Gastrocnemius medialis (tissue), 4 donors: ENCODE measurements around the gene KHDRBS2. TPM values are rescaled to one million over a fixed set of nuclear protein-coding genes. Genes with fewer than 3 reads are reported as not detected.

Experiments used
- ATAC-seq, 2 donors: fragments of 150-250 bp; one replicate each; pipeline ENCODE4 v1.9.1; 2016
- DNase-seq, 2 donors: peaks; one replicate each; pipeline ENCODE4 v3.0.0-alpha.2; 2019
- H3K27ac ChIP-seq, 4 donors: fragments of 200-600 bp; sonication (generic); 1 replicate in 1 of 4; 2 replicates in 3 of 4; pipeline ENCODE4 v1.5.1; 2016 to 2018; ENCODE audit warnings: mild to moderate bottlenecking in 2 of 4, moderate library complexity in 1 of 4
- H3K27me3 ChIP-seq, 3 donors: fragments of 200-600 bp; sonication (generic) in 2 of 3; 1 replicate in 1 of 3; 2 replicates in 2 of 3; pipeline versions ENCODE4 v1.5.1 to v1.6.0; 2016 to 2019; ENCODE audit warnings: mild to moderate bottlenecking in 1 of 3, moderate library complexity in 1 of 3
- H3K36me3 ChIP-seq, 2 donors: fragments of 200-600 bp; sonication (generic) in 1 of 2; one replicate each; pipeline ENCODE4 v1.5.1; 2017 to 2018
- H3K4me1 ChIP-seq, 2 donors: fragments of 200-600 bp; sonication (generic) in 1 of 2; one replicate each; pipeline ENCODE4 v1.5.1; 2016 to 2017; ENCODE audit warnings: mild to moderate bottlenecking in 2 of 2
- H3K4me3 ChIP-seq, 4 donors: fragments of 200-600 bp; sonication (generic) in 3 of 4; 1 replicate in 1 of 4; 2 replicates in 3 of 4; pipeline ENCODE4 v1.5.1; 2016 to 2019; ENCODE audit warnings: mild to moderate bottlenecking in 2 of 4
- H3K9me3 ChIP-seq, 3 donors: fragments of 200-600 bp; sonication (generic) in 2 of 3; 1 replicate in 1 of 3; 2 replicates in 2 of 3; pipeline ENCODE4 v1.5.1; 2016 to 2019
- POLR2A ChIP-seq, 2 donors: fragments of 450-650 bp; IDR thresholded peaks; one replicate each; pipeline ENCODE4 v1.6.1; 2017; ENCODE audit warnings: antibody characterized with exemption in 2 of 2, mild to moderate bottlenecking in 2 of 2, moderate library complexity in 2 of 2
- in situ Hi-C, 4 donors: fragments of 200-750 bp; cut with MboI; loops; one replicate each; pipeline versions ENCODE4 v1.15.0 to v1.8.0; 2017; ENCODE audit warnings: low sequenced_read_pairs in 4 of 4
- intact Hi-C: fragments of 100-400 bp; cut with DNase I; formaldehyde crosslinking; loops from one replicate; pipeline ENCODE4 v1.15.1; 2023; ENCODE audit warnings: low total_unique reads
- total RNA-seq, 4 donors: library from RNA; depleted of rRNA; stranded (reverse); fragments of >200 nt; gene quantifications; one replicate each; pipeline versions ENCODE4 v1.1.0 to v1.2.3, GENCODE V29; 2016
- TF ChIP-seq, protein P1 (sequence below), 5 experiments: fragments of 450-650 bp in 3 of 5; fragments of 200-600 bp in 2 of 5; sonication (generic) in 2 of 5; IDR thresholded peaks in 4 of 5; conservative IDR thresholded peaks in 1 of 5; 1 replicate in 4 of 5; 2 replicates in 1 of 5; pipeline ENCODE4 v1.5.1; 2016 to 2019; ENCODE audit warnings: antibody characterized with exemption in 5 of 5, mild to moderate bottlenecking in 3 of 5, moderate library complexity in 3 of 5

KHDRBS2 gene
- total RNA-seq, 4 donors from 2014 or later, result 0.44 TPM; not detected in 3

DNA sequence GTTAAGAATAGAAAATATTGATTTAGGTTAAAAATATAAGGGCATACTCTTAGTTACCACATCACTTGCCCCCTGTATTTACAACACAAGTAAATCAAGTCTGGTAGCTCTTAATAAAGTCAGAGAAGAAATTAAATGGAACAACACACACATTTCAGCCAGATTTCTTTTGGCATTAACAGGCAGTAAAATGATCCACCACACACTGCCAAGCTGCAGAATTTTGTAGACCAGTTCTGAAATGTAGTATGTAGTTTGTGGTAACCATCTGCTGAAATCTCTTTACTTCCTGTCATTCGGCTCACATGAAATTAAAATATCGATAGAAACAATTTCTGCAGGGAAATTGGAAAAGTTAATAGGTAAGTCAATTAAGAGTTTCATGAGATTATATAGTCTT, 326.8 kb downstream of the KHDRBS2 start:
- ATAC-seq, result no peak
- Histone ChIP-seq H3K4me3 (no peak overlapping the region), H3K36me3 (no peaks in the 10 kb centered on the region), H3K27me3 (no peaks in the 10 kb centered on the region), H3K9me3 (no peaks in the 10 kb centered on the region), H3K27ac (no peak overlapping the region), H3K4me1 (no peaks in the 10 kb centered on the region)
- no peak for TF ChIP-seq POLR2A (IDR thresholded peaks at IDR 0.05)
- TF ChIP-seq, protein P1, sequence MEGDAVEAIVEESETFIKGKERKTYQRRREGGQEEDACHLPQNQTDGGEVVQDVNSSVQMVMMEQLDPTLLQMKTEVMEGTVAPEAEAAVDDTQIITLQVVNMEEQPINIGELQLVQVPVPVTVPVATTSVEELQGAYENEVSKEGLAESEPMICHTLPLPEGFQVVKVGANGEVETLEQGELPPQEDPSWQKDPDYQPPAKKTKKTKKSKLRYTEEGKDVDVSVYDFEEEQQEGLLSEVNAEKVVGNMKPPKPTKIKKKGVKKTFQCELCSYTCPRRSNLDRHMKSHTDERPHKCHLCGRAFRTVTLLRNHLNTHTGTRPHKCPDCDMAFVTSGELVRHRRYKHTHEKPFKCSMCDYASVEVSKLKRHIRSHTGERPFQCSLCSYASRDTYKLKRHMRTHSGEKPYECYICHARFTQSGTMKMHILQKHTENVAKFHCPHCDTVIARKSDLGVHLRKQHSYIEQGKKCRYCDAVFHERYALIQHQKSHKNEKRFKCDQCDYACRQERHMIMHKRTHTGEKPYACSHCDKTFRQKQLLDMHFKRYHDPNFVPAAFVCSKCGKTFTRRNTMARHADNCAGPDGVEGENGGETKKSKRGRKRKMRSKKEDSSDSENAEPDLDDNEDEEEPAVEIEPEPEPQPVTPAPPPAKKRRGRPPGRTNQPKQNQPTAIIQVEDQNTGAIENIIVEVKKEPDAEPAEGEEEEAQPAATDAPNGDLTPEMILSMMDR (IDR thresholded peaks at IDR 0.05 in 4 of 5, conservative IDR thresholded peaks at IDR 0.05 in 1 of 5), result no peak
- intact Hi-C loops (no loop called here), in situ Hi-C loops (no loop called here)
- DNase-seq, result no peak

DNA sequence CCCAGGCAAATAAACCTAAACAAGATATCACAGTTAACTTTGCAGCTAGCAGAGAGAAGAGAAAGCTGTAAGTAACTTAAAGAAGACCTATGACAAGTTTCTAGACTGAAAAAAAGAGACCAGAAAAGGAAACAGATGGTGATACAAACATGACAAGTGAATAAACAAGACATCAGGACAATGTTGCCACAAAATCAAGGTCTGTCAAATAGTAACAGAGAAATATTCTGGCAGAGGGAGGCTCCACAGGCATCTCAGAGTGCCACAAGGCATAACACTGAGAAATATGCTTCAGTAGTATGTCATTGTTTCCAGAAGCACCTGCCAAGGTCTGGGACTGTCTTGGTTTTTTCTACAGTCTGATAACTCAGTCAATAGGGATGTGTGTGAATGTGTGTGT, 332.2 kb downstream of the KHDRBS2 start:
- no peaks in the 10 kb centered on the region for H3K36me3 ChIP-seq
- intact Hi-C loops, result no loop called here
- in situ Hi-C loops, result no loop called here
- H3K4me3 ChIP-seq, result no peak overlapping the region
- DNase-seq (no peak), ATAC-seq (no peak)
- TF ChIP-seq POLR2A (IDR thresholded peaks at IDR 0.05), result no peak
- TF ChIP-seq, protein P1 (IDR thresholded peaks at IDR 0.05 in 4 of 5, conservative IDR thresholded peaks at IDR 0.05 in 1 of 5), result no peak
- no peaks in the 10 kb centered on the region for H3K27me3 ChIP-seq
- no peaks in the 10 kb centered on the region for H3K4me1 ChIP-seq
- no peak overlapping the region for H3K27ac ChIP-seq
- no peaks in the 10 kb centered on the region for H3K9me3 ChIP-seq

DNA sequence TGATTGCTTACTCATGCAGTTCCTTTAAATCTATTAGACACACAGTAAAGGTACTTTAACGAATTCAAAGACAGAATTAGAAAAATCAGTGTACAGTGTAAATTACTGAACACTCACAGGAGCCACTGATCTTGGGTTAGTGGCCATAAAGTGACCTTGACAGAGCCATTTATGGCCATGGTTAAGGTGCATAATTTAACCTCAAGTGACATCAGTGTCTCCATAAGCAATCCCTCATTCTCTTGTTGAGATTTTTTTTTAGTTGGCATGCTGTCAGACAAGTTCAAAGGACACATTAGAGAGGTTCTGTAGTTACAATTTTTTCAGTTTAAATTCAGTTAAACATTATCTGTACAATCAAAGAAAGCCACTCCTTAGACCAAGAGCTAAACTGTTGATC, 334.4 kb downstream of the KHDRBS2 start:
- Histone ChIP-seq H3K36me3 (no peaks in the 10 kb centered on the region), H3K9me3 (no peaks in the 10 kb centered on the region), H3K27me3 (no peaks in the 10 kb centered on the region), H3K27ac (no peak overlapping the region), H3K4me3 (no peak overlapping the region), H3K4me1 (no peaks in the 10 kb centered on the region)
- ATAC-seq (no peak), DNase-seq (no peak)
- no peak for TF ChIP-seq POLR2A (IDR thresholded peaks at IDR 0.05)
- in situ Hi-C loops, result no loop called here
- intact Hi-C loops, result no loop called here

DNA sequence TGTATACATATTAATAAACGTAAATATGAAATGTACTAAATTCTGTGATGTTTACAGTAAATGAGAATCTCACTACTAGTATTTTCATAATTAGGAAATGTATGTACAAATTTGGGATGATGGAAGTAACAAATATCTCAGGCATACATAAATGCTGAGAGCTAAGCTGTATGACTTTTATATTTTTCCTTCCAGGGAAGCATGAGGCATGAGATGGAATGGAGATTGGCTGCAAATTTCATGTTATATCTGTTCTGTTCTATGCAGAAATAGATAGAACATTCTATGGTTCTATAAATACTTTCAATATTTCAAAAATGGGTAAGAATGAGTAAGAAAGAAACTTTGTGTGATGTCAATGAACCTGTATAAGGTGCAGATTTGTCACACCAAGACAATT, 335.2 kb downstream of the KHDRBS2 start:
- TF ChIP-seq, protein P1 (IDR thresholded peaks at IDR 0.05 in 4 of 5, conservative IDR thresholded peaks at IDR 0.05 in 1 of 5), result no peak
- no peak for TF ChIP-seq POLR2A (IDR thresholded peaks at IDR 0.05)
- Histone ChIP-seq H3K4me3 (no peak overlapping the region), H3K4me1 (no peaks in the 10 kb centered on the region), H3K27ac (no peak overlapping the region), H3K27me3 (no peaks in the 10 kb centered on the region), H3K36me3 (no peaks in the 10 kb centered on the region), H3K9me3 (no peaks in the 10 kb centered on the region)
- intact Hi-C loops, result no loop called here
- in situ Hi-C loops, result no loop called here
- DNase-seq (no peak), ATAC-seq (no peak)

DNA sequence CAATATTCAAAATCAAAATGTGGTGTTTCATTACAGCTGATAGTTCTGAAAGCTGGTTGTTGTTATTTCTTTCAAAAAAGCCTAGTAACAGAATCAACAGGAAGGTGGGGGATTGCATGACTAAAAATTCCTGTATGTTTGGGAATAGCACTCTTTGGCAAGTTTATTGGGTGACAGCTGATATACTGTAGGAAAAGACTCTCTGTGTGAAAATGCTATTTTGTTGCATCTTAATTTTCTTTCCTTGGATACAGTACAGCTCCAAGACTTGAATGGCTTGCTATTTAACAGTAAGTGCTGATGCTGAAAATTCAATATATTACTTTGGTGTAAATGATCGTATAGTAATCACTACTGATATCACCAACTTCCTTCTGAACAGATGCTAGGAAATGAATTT, 336.1 kb downstream of the KHDRBS2 start:
- intact Hi-C loops, result no loop called here

More for the DNA sequence above, 336.1 kb downstream of the KHDRBS2 start:
- Histone ChIP-seq H3K27me3 (no peaks in the 10 kb centered on the region), H3K27ac (no peak overlapping the region), H3K36me3 (no peaks in the 10 kb centered on the region), H3K4me3 (no peak overlapping the region), H3K4me1 (no peaks in the 10 kb centered on the region), H3K9me3 (no peaks in the 10 kb centered on the region)
- DNase-seq (no peak), ATAC-seq (no peak)
- in situ Hi-C loops, result no loop called here
- TF ChIP-seq POLR2A (IDR thresholded peaks at IDR 0.05), result no peak
- TF ChIP-seq, protein P1 (IDR thresholded peaks at IDR 0.05 in 4 of 5, conservative IDR thresholded peaks at IDR 0.05 in 1 of 5), result no peak
